Stimulated activated CD4-positive, alpha-beta T cell treated with anti-CD3 and anti-CD28 coated beads, Interleukin-1b, Interleukin-23, amount 100 ng/mL, for 24 hours (primary cell): ENCODE results near the gene SAT1.

Source experiments
- DNase-seq, 4 experiments: peaks; one replicate each; pipeline ENCODE4 v3.0.0-alpha.2; 2020; ENCODE audit warnings: low read depth in 4 of 4, low spot score in 1 of 4

SAT1 gene

GRCh38 chrX:23804578-23804977 is 21.6 kb downstream of the SAT1 start:
- DNase-seq = no peak

- DNase-seq = no peak
Measured at GRCh38 chrX:23805389-23805788, 22.4 kb downstream of the SAT1 start.

- DNase-seq = no peak
Measured at GRCh38 chrX:23810279-23810678, 27.3 kb downstream of the SAT1 start.

- no peak for DNase-seq
Measured at GRCh38 chrX:23811108-23811651, 28.2 kb downstream of the SAT1 start.

GRCh38 chrX:23811656-23812055 is 28.7 kb downstream of the SAT1 start:
- no peak for DNase-seq

- no peak for DNase-seq
Measured at GRCh38 chrX:23813808-23814207, 30.8 kb downstream of the SAT1 start.

- DNase-seq = no peak
Measured at GRCh38 chrX:23815376-23815775, 32.4 kb downstream of the SAT1 start.

GRCh38 chrX:23816179-23816578 is 33.2 kb downstream of the SAT1 start:
- no peak for DNase-seq

- DNase-seq = no peak
Measured at GRCh38 chrX:23817979-23818336, 35.0 kb downstream of the SAT1 start.

- no peak for DNase-seq
Measured at GRCh38 chrX:23819385-23820234, 36.6 kb downstream of the SAT1 start.

GRCh38 chrX:23820235-23820782 is 37.3 kb downstream of the SAT1 start:
- no peak for DNase-seq

- no peak for DNase-seq
Measured at GRCh38 chrX:23821847-23822246, 38.9 kb downstream of the SAT1 start.

GRCh38 chrX:23822397-23822796 is 39.4 kb downstream of the SAT1 start:
- no peak for DNase-seq

- DNase-seq = no peak
Measured at GRCh38 chrX:23822841-23823240, 39.9 kb downstream of the SAT1 start.

- DNase-seq = no peak
Measured at GRCh38 chrX:23825675-23826074, 42.7 kb downstream of the SAT1 start.

GRCh38 chrX:23826216-23826615 is 43.2 kb downstream of the SAT1 start:
- DNase-seq = no peak

GRCh38 chrX:23826653-23827052 is 43.7 kb downstream of the SAT1 start:
- DNase-seq = no peak

GRCh38 chrX:23828881-23829280 is 45.9 kb downstream of the SAT1 start:
- no peak for DNase-seq

GRCh38 chrX:23832721-23833120 is 49.7 kb downstream of the SAT1 start:
- DNase-seq = no peak
